ENCODE results near the gene RIMS3.

- TF ChIP-seq CTCF (IDR thresholded peaks at IDR 0.05; ENCODE audit: insufficient read depth, low read depth, low read length) (no peak), EZH2 (IDR thresholded peaks at IDR 0.05; ENCODE audit: insufficient read depth, low read length) (no peak)
These were observed 43.2 kb upstream of the RIMS3 start for GRCh38 chr1:40708750-40709099.
